Activated naive CD8-positive, alpha-beta T cell treated with anti-CD3 and anti-CD28 coated beads, Interleukin-2, amount 10 ng/mL, durations not matched to agents 7 days and 5 days (primary cell): ENCODE measurements around the gene ITGA5. TPM values are rescaled to one million over a fixed set of nuclear protein-coding genes. Genes with fewer than 3 reads are reported as not detected.

ENCODE experiments used
- ATAC-seq: fragments of 150-1000 bp; cut with Tn5 transposase; one replicate; pipeline ENCODE4 v1.10.0; 2021; ENCODE audit warnings: low read depth, moderate library complexity
- POLR2A ChIA-PET: fragments of 350-600 bp; sonication (Branson Sonifier 250); formaldehyde crosslinking; loops from one replicate; lab custom pipeline; 2021; ENCODE audit warnings: antibody characterized with exemption; lab: Charles Lee
- DNase-seq: peaks from one replicate; pipeline ENCODE4 v3.0.0; 2021
- H3K27ac Mint-ChIP-seq: one replicate; pipeline ENCODE4 v1.8.0; 2022; ENCODE audit warnings: mild to moderate bottlenecking, mixed read lengths
- H3K27me3 Mint-ChIP-seq: one replicate; pipeline ENCODE4 v1.8.0; 2022; ENCODE audit warnings: mild to moderate bottlenecking, moderate library complexity, mixed read lengths
- H3K36me3 Mint-ChIP-seq: one replicate; pipeline ENCODE4 v1.8.0; 2021; ENCODE audit warnings: mild to moderate bottlenecking, mixed read lengths
- H3K4me1 Mint-ChIP-seq: one replicate; pipeline ENCODE4 v1.8.0; 2021; ENCODE audit warnings: mixed read lengths
- H3K4me3 Mint-ChIP-seq: one replicate; pipeline ENCODE4 v1.8.0; 2022; ENCODE audit warnings: mild to moderate bottlenecking, moderate library complexity, mixed read lengths
- H3K9me3 Mint-ChIP-seq: one replicate; pipeline ENCODE4 v1.8.0; 2021; ENCODE audit warnings: mixed read lengths
- total RNA-seq, 2 experiments: library from RNA; stranded (reverse); gene quantifications; one replicate each; pipeline ENCODE4 v1.2.3, GENCODE V29; 2021

The ITGA5 gene
- total RNA-seq, 2 experiments from 2014 or later = 84.5 to 90.6 TPM

GRCh38 chr12:54352891-54353874, 65.9 kb downstream of the ITGA5 start:
- ATAC-seq (no peak), DNase-seq (no peak)
- H3K4me1 Mint-ChIP-seq = peaks cover 22% of the 10 kb centered on the region
- H3K9me3 Mint-ChIP-seq = no peaks in the 10 kb centered on the region
- no peaks in the 10 kb centered on the region for H3K27me3 Mint-ChIP-seq
- no peak overlapping the region for H3K4me3 Mint-ChIP-seq
- peaks cover 21% of the 10 kb centered on the region for H3K36me3 Mint-ChIP-seq
- POLR2A ChIA-PET = interaction anchor here (0.7 to 2.2 kb wide), 4 partner anchors 10 to 137 kb away, joined by 3 to 7 read pairs (median 3); partner anchors contain the start of gene HNRNPA1
- no peak overlapping the region for H3K27ac Mint-ChIP-seq

GRCh38 chr12:54352022-54352531, 67.0 kb downstream of the ITGA5 start:
- no peaks in the 10 kb centered on the region for H3K9me3 Mint-ChIP-seq
- no peaks in the 10 kb centered on the region for H3K27me3 Mint-ChIP-seq
- H3K36me3 Mint-ChIP-seq = peaks cover 27% of the 10 kb centered on the region
- ATAC-seq = peak; percentile 77
- no peak for DNase-seq
- peak overlapping the region; percentile 56 for H3K27ac Mint-ChIP-seq
- peak overlapping the region; percentile 71 for H3K4me3 Mint-ChIP-seq
- POLR2A ChIA-PET = interaction anchor here (0.6 to 2.2 kb wide), 5 partner anchors 11 to 136 kb away, joined by 3 to 7 read pairs (median 4); partner anchors contain the start of gene COPZ1
- H3K4me1 Mint-ChIP-seq = peaks cover 20% of the 10 kb centered on the region

- H3K4me3 Mint-ChIP-seq = no peak overlapping the region
- POLR2A ChIA-PET = interaction anchor here (0.6 kb wide), 1 partner anchor 54 kb away, joined by 6 read pairs; no protein-coding TSS in a partner anchor
- H3K36me3 Mint-ChIP-seq = peaks cover 30% of the 10 kb centered on the region
- H3K9me3 Mint-ChIP-seq = no peaks in the 10 kb centered on the region
- ATAC-seq (no peak), DNase-seq (no peak)
- H3K27me3 Mint-ChIP-seq = no peaks in the 10 kb centered on the region
- no peak overlapping the region for H3K27ac Mint-ChIP-seq
- peaks cover 15% of the 10 kb centered on the region for H3K4me1 Mint-ChIP-seq
These were observed 67.7 kb downstream of the ITGA5 start for GRCh38 chr12:54351341-54351740.

GRCh38 chr12:54350743-54351142, 68.3 kb downstream of the ITGA5 start:
- ATAC-seq = no peak
- POLR2A ChIA-PET = interaction anchor here (1.0 to 1.1 kb wide), 2 partner anchors 9 to 26 kb away, joined by 3 read pairs; partner anchors contain the start of gene COPZ1
- H3K36me3 Mint-ChIP-seq = peaks cover 31% of the 10 kb centered on the region
- DNase-seq = no peak
- H3K9me3 Mint-ChIP-seq = no peaks in the 10 kb centered on the region
- H3K4me3 Mint-ChIP-seq = no peak overlapping the region
- no peaks in the 10 kb centered on the region for H3K27me3 Mint-ChIP-seq
- H3K4me1 Mint-ChIP-seq = peaks cover 15% of the 10 kb centered on the region
- H3K27ac Mint-ChIP-seq = no peak overlapping the region

- POLR2A ChIA-PET = interaction anchor here (1.1 kb wide), 1 partner anchor 25 kb away, joined by 3 read pairs; the partner anchor contains the start of gene COPZ1
- H3K36me3 Mint-ChIP-seq = peaks cover 36% of the 10 kb centered on the region
- no peak for ATAC-seq
These were observed 69.4 kb downstream of the ITGA5 start for GRCh38 chr12:54349679-54350078.

GRCh38 chr12:54349036-54349435, 70.0 kb downstream of the ITGA5 start:
- no peak overlapping the region for H3K27ac Mint-ChIP-seq
- ATAC-seq = no peak
- no peak for DNase-seq
- H3K27me3 Mint-ChIP-seq = no peaks in the 10 kb centered on the region
- peaks cover 15% of the 10 kb centered on the region for H3K4me1 Mint-ChIP-seq
- H3K4me3 Mint-ChIP-seq = no peak overlapping the region
- no peaks in the 10 kb centered on the region for H3K9me3 Mint-ChIP-seq
- POLR2A ChIA-PET = no interaction called here
- H3K36me3 Mint-ChIP-seq = peaks cover 36% of the 10 kb centered on the region

More at GRCh38 chr12:54349679-54350078, 69.4 kb downstream of the ITGA5 start:
- DNase-seq = no peak
- no peaks in the 10 kb centered on the region for H3K9me3 Mint-ChIP-seq
- H3K27ac Mint-ChIP-seq = no peak overlapping the region
- no peak overlapping the region for H3K4me3 Mint-ChIP-seq
- H3K4me1 Mint-ChIP-seq = peaks cover 15% of the 10 kb centered on the region
- no peaks in the 10 kb centered on the region for H3K27me3 Mint-ChIP-seq

Other genes with a start within 250 kb of the ITGA5 start
- gene SMUG1, start 230.3 kb downstream of the ITGA5 start, total RNA-seq = 10 to 100 TPM; 23.9 to 24.4 TPM
- 100 to 1,000 TPM; 113 TPM for gene CBX5, start 139.1 kb downstream of the ITGA5 start, total RNA-seq
- 1,000 to 10,000 TPM; 1,247 to 1,279 TPM for gene HNRNPA1, start 138.5 kb downstream of the ITGA5 start, total RNA-seq
- gene NFE2, start 118.3 kb downstream of the ITGA5 start, total RNA-seq = not detected
- gene COPZ1, start 94.1 kb downstream of the ITGA5 start, total RNA-seq = 10 to 100 TPM; 93.1 to 94.6 TPM
- gene GPR84, start 54.8 kb downstream of the ITGA5 start, total RNA-seq = under 1 TPM; 0.39 to 0.65 TPM
- gene ZNF385A, start 34.5 kb downstream of the ITGA5 start, total RNA-seq = 1 to 10 TPM; 1.4 to 2.0 TPM
- 1 to 10 TPM; 7.4 to 9.3 TPM for gene GTSF1, start 54.3 kb upstream of the ITGA5 start, total RNA-seq
- 100 to 1,000 TPM; 148 to 149 TPM for gene NCKAP1L, start 78.5 kb upstream of the ITGA5 start, total RNA-seq
- gene PDE1B, start 130.3 kb upstream of the ITGA5 start, total RNA-seq = 10 to 100 TPM; 19.6 to 20.5 TPM
- gene PPP1R1A, start 169.4 kb upstream of the ITGA5 start, total RNA-seq = not detected
- gene LACRT, start 215.6 kb upstream of the ITGA5 start, total RNA-seq = not detected
- gene DCD, start 229.1 kb upstream of the ITGA5 start, total RNA-seq = not detected